COLO668 (cell line): ENCODE data around the gene NAIF1.
"Not testable (repeated sequence)": the region's sequence is repeated elsewhere in the genome, so short reads cannot be mapped to it uniquely, and the experiment has no call there.

Source experiments
- DNase-seq: peaks from one replicate; lab custom pipeline; 2025; ENCODE audit not compliant: unreplicated experiment; lab: John Stamatoyannopoulos, UW

The NAIF1 gene

DNA sequence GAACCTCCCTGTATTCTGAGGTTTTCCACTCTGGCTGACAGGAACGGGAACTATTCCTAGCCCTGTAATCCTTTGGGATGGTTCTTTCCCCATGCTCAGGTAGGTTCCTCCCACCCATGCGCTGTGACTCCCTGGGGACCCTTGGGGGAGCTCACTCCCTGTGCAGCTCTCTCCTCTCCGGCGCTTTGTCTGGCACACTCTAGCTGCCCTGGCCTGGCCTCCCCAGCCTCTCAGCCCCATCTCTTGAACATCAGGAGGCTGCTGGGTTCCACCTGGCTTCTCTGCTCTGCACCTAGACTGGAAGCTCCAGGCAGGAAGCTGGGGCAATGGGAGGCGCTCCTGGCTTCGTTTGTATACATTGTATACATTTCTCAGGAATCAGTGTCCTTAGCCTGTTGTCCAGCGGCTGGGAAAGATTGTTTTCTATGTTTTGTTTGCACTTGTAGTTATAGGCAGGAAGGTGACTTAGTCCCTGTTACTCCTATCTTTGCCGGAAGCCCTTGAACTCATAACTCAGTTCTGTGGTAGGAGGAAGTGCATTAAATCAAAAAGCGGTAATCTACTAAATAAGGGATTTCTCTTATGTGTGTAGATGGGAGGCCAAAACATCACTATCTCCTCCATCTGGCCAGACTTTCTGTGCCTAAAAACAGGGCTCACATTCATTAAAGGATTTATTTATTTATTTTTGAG is 21.3 kb upstream of the NAIF1 start:
- peak; percentile 15 for DNase-seq

DNA sequence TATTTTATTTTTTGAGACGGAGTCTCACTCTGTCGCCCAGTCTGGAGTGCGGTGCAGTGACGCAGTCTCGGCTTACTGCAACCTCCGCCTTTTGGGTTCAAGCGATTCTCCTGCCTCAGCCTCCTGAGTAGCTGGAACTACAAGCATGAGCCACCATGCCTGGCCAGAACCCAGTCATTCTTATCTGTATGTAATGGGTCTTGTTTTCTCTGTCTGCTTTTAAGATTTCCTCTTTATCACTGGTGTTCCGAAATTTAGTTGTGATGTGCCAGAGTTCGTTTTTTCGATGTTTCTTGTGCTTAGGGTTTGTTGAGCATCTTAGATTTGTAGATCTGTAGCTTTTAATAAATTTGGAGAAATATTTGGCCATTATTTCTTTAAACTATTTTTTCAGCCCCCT is 20.1 kb upstream of the NAIF1 start:
- DNase-seq, result no peak

DNA sequence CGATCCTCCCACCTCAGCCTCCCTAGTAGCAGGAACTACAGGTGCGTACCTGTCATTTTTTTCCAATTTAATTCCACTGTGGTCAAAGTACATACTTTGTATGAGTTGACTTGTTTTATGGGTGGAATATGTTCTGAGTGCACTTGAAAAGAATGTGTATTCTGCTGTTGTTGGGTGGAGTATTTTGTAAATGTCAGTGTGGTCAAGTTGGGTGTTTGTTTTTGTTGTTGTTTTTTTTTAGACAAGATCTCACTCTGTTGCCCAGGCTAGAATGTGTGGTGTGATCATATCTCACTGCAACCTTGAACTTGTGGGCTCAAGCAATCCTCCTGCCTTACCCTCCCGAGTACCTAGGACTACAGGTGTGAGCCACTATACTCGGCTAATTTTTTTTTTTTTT is 18.8 kb upstream of the NAIF1 start:
- DNase-seq, result no peak

DNA sequence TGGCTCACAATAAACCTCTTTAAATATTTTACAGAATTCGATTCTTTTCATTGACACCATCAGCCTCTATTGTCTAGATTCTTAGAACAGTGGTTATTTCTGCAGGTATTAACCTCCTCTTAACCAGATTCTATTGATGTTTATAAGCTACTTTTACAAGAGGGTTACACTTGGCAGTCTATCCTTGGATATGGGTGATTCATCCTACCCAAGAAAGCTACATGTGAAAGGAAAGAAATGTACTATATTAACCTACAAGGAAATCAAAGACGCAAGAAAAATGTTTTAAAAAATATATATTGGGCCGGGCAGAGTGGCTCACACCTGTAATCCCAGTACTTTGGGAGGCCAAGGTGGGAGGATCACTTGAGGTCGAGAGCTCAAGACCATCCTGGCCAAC is 17.6 kb upstream of the NAIF1 start:
- DNase-seq, result no peak

DNA sequence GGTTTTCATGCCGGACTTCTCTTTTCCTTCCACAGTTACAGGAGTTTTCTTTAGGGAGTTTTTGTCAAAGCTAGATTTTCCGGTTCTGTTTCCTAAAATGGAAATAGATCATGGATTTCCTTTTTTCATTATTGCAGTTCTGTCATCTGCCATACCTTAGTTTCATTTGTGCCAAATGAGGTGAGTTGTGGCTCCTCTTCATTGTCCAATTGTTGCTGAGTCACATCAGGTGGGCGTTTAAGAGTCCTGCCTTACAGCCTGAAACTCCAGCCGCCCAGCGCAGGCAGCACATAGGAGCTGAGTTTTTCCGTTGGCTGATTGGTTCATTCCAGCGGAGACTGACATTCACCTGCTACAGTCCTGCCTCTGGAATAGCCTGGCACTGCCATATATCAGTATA is 15.0 kb upstream of the NAIF1 start:
- no peak for DNase-seq

DNA sequence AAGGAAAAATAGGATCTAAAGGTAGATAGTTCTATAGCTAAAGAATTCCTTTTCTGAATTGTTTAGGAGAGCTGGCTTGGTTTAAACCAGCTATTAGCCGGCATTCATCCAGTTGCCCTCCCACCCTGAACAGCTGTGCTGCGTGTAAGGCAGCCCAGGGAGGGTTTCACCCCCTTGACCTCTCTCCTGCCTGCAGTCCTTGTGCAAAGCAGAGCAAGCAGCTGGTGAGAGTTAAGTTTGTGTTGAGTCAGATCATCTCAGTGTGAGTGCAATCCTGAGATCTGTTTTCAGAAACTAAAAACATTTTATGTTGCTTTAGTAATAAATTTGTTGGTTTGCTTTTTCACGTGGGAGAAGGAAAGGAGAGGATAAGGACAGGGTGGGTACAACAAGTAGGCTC is 13.9 kb upstream of the NAIF1 start:
- DNase-seq, result no peak

DNA sequence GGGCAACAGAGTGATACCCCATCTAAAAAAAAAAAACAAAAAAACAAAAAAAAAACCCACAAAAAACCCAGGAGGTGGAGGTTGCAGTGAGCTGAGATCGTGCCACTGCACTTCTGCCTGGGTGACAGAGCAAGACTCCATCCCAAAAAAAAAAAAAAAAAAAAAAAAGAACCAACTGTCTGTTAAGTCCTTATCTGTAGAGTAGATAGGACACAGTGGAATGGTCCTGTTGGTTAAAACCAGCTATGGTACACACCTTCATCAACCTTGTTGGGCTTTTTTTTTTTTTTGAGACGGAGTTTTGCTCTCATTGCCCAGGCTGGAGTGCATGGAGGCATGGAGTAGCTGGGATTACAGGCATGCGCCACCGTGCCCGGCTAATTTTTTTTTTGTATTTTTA is 13.1 kb upstream of the NAIF1 start:
- DNase-seq, result no peak

DNA sequence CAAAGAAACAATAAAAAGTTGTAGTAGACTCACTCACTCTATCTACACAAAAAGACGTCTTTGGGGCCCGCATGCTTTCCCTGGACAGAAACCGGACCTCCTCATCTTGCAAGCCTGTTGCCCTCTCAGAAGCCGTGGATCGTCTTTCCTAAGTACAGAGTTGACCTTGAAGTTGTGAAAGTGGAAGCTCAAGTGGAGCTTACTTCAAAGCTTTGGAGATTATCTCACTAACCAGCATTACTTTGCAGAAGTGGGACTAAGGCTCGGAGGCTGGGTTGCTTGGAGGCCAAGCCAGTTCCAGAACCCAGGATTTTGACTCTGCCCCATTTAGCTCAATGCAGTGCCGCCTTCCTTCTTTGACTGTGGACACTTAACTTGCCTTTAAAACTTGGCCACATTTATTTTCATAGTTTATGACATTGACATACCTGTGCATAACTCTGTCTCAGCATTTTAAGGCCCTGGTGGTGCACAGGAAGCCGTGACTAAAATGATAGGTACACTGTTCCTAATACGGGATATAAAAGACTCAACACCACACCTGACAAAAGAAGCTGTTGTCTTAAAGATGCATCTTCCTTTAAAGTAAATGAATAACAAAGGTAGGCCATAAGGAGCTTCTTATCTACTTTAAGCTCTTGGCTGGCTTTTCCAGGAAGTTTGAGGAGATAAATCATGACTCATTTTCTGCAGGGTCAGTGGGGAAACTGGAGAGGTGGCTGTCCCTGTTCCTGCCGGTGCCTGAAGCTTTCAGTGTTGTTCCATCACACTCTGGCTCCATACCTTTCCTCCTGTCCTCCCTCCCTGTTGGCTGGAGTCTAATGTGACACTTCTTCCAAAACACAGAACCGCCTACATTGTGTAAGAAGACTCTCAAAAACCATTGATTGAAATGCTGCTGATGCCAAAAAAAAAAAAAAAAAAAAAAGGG is 11.6 kb upstream of the NAIF1 start:
- no peak for DNase-seq

DNA sequence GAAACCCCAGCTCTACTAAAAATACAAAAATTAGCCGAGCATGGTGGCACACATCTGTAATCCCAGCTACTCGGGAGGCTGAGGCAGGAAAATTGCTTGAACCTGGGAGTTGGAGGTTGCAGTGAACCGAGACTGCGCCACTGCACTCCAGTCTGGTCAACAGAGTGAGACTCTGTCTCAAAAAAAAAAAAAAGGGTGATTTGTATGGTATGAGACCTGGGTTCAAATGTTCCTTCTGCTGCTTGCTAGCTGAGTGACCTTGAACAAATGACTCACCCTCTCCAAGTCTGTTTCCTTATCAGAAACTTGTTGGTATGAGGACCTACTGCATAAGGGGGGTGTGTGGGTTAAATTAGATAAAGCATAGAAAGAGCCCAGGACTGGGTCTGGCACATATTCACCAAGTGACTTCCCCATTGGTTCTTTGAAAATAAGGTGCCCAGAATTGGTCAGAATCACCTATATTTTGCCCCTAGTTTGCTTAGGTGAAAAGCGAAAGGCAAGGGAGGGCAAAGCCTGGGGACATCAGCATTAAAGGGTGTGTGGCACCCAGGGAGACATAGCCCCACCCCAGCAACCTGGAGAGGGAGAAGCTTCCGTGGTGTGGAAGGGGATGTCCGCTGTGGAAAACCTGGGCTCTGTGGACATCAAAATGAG is 10.9 kb upstream of the NAIF1 start:
- no peak for DNase-seq

DNA sequence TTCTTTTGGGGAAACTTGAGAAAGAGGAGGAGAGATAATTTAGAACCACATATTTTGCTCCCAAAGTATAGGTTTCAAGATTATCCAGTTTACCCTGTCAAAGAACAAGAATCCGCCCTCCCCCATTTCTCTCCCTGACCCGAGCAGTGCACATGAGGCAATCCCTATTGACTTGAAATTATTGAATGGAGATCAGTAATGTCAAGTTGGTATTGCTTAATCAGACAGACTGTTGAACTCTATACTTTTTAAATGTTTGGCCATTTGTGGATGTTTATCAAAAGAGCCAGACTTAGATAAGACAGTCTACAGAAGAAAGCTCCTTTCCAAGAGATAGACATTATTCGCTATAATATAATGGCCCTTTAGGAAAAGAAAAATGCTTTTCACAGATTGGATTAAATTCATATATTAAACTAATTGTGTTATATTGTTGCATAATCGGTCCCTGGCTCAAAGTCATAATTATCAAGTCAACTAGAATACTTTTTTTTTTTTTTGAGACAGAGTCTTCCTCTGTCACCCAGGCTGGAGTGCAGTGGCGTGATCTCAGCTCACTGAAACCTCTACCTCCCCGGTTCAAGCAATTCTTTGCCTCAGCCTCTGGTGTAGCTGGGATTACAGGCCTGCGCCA is 6.2 kb upstream of the NAIF1 start:
- DNase-seq, result no peak

DNA sequence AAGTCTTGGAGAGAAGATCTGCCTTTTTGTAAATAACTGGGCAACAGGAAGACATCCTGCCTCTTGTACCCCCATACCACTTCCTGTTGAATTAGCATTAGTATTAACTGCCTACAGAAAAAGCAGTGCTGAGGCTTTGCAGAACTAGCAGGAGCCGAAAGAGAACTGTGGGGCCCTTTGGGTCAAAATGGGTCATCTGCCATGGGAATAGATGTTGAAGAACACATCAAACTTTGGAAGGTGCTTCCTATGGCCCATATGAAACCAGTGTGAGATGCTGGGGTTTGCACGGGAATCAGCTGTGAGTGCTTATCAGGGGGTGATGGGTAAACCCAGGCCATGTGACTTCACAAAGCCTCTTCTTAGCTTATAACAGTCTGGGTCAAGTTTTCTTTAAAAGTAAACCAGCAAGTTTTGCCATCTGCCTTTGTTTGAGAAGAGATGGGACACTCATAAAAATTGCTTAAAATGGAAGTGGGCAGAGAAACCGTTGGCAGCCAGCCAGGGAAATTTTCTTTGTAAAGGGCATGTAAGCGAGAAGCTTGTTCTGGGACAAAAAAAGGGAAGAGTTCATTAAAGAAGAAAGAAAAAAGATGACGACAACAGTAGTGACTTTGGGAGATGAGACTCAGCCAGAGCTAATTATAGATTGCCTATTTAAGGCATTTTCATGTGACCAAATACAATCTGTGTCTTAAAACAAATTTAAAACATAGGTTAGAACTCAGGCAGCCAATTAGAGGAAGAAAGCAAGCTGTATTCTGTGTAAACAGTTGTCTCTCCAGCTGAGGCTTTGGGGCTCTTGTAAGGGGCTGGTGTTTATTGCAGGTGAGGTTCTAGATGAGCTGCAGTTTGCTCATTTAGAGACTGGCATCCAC is 5.3 kb upstream of the NAIF1 start:
- peak; percentile 43 for DNase-seq

DNA sequence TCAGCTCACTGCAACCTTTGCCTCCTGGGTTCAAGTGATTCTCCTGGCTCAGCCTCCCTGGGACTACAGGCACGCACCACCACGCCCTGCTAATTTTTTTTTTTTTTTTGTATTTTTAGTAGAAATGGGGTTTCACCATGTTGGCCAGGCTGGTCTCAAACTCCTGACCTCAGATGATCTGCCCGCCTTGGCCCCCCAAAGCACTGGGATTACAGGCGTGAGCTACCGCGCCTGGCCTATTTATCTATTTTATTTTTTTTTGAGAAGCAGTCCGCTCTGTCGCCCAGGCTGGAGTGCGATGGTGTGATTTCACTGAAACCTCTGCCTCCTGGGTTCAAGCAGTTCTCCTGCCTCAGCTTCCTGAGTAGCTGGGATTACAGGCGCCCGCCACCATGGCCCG is 4.4 kb upstream of the NAIF1 start:
- DNase-seq, result not testable (repeated sequence)

DNA sequence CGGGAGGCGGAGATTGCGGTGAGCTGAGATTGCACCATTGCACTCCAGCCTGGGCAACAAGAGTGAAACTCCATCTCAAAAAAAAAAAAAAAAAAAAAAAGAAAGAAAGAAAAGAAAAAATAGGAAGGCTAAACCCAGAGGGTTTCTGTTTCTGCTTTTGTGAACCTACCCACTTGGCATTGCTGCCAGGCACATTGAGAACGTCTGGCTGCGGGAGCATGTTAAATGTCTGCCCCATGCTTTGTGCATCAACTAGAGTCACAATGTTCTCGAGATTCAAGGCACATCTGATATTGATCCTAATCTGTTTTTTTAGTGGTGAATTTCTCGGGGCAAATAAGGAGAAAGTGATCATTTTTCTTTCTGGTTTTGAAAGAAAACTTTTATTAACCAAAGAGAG is 3.8 kb upstream of the NAIF1 start:
- DNase-seq, result no peak

DNA sequence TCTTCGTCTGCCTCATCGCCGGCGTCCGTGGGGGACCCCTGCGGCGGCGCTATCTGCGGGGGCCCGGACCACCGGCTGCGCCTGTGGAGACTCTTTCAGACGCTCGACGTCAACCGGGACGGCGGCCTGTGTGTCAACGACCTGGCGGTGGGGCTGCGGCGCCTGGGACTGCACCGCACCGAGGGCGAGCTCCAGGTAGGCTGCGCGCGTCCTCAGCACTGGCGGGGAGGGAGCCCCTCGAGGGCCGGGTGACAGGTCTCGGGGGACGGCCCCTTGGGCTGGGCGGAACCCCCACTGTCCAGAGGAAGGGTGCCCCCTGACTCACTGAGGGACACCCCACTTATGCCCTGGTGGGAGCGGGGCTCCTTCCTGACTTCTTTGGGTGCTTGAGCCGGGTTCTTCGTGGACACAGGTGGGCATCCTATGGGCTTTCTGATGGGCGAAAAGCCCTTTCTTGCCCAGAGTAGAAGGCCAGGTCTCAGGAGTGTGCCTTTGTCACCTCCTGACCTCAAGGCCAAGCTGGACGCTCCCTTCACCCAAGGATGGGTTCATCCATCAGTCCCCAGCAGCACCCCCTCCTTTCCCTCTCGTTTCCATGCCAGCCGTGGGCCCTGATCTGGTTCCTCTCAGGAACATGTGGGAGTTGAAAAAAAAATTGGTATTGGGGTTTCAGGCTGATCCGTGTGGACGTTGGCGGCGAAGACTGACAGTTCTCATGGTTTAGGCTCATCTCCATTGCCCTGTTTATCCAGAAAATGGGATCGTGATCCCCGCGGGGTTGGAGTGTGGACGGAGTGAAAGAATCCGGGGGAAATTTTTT is 1.5 kb upstream of the NAIF1 start:
- DNase-seq, result peak; percentile 67

DNA sequence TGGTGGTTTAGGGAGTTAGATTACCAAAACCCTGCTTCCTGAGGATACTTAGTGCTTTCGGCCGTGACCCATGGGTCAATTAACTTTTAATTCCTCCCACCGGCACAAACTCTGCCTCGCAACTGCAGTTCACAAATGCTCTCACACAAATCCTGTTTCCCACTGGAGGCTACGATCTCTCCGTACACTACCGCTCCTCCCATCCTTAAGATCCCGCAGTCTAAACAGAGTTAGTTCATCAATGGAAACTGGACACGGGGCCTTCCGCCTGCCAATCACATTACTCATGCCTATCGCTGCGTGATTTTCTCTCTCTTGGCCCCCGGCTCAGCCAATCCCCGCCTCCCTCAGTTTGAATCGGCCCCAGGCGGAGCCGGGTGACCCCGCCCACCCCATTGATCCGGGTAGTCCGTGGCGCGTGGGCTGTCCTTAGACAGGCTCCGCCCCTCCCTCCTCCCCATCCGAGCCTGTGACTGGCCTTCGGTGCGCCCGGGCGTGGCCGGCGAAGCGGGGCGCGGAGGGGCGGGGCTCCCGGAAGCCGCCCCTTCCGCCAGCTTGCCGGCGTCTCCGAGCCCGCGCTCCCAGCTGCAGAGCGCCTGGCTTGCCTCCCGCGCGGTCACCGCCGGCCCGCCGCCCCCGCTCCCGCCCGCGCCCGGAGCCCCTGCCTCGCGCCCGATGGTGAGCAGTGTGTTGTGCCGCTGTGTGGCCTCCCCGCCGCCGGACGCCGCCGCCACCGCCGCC is 695 bp upstream of the NAIF1 start, which contains the start of gene SLC25A25:
TSS of gene SLC25A25 (plus strand) at position 588 of the 741 bp plus-strand sequence. CDS start at position 676, 88 bp downstream.
- peak; percentile 99 for DNase-seq

DNA sequence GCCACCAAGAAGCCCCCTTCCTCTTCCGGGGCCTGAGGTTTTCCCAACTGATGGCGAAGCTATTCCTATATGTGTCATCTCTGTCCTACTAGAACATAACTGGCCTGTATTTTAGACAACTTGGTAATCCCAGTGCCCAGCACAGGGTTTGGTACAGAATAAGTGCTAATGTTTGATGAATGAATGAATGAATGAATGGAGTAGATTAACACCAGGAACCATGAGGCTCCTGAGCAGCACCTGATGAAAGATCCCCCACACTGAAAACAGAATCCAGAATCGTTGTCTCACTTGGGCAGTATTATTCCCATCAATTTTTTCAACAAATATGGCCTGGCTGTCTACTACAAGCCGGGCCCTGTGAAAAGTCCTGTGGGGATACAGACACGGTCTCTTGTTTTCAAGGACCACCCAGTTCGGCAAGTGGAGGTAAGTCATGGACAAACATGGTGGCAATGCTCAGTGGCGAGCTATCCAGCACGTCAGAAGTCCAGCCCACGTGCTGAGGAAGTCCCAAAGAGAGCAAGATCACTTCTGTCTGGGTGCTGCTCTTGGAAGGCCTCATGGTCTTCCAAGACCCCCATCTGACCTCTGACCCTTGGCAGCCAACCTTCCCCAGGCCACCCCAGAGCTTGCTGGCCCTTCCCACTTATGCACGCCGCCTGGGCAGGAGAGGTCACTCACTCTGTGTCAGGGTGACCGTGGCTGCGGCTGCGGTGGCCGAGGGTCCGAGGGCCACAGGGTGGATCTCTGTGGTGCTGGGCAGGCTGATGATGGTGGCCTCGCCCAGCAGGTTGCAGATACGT is 1.0 kb downstream of the NAIF1 start:
- no peak for DNase-seq

DNA sequence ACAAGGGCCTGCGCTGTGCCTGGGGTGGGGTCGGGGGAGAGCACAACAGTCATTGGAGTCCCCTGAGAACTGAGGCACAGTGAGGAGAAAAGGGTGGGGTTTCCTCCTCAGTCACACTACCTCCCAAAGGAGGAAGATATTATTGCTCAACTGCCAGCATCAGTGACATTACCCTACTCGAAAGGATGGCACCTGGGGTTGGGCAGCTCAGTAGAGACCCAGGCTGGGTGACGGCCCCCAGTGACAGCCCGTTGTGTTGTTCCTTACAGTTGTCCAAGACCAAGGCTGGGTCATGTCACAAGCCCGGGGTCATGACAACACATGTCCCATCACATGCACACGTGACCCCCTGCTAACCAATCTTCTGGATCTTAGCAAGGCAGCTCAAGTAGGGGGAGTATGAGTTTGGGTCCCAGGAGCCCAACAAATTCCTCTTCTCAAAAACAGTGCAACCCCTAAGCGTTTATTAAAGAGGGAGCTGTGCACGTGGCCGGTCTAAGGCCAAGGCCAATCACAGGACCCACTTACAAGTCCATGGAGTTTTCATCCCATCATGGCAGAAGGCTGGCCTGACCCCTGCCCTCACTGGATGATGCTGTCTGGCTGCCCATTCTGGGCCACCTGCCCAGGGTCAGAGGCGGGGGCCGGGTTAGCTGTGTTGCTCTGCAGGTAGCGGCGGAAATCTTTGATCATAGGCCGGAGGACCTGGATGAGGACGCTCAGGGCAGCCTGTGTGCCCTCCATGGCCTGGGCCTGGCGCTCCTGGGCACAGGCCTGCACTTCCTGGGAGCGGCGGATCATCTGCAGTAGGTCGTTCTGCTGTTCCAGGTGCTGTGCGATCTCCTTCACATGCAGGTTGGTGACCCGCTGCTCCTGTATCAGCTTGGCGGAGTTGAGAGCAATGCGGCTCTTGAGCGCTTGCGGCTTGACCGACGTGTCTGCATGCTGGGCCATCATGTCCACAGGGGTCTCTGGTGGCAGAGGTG is 4.0 kb downstream of the NAIF1 start:
- DNase-seq, result no peak
